Measurements from ENCODE around the gene SYT14. TPM values are rescaled to one million over a fixed set of nuclear protein-coding genes. Genes with fewer than 3 reads are reported as not detected.
"Not testable (repeated sequence)": the region's sequence is repeated elsewhere in the genome, so short reads cannot be mapped to it uniquely, and the experiment has no call there.

Gene SYT14
- total RNA-seq, 1 donor from 2014 or later, result not detected

GRCh38 chr1:210085359-210085758 is 147.3 kb downstream of the SYT14 start:
- no peak for DNase-seq
- ATAC-seq (ENCODE audit: poor library complexity), result no peak
- intact Hi-C loops (cut with DNase I), result no loop called here

GRCh38 chr1:210087058-210087457 is 149.0 kb downstream of the SYT14 start:
- intact Hi-C loops (cut with DNase I), result no loop called here
- no peak for ATAC-seq (ENCODE audit: poor library complexity)
- DNase-seq, result no peak

GRCh38 chr1:210089855-210090254 is 151.8 kb downstream of the SYT14 start:
- no peak for ATAC-seq (ENCODE audit: poor library complexity)
- no peak for DNase-seq
- intact Hi-C loops (cut with DNase I), result no loop called here

- intact Hi-C loops (cut with DNase I), result no loop called here
- DNase-seq, result no peak
- ATAC-seq (ENCODE audit: poor library complexity), result no peak
Observed at GRCh38 chr1:210092366-210092765, 154.3 kb downstream of the SYT14 start.

GRCh38 chr1:210093461-210093860 is 155.4 kb downstream of the SYT14 start:
- intact Hi-C loops (cut with DNase I), result no loop called here
- no peak for ATAC-seq (ENCODE audit: poor library complexity)
- no peak for DNase-seq

- DNase-seq (no peak), ATAC-seq (ENCODE audit: poor library complexity) (no peak)
- intact Hi-C loops (cut with DNase I), result no loop called here
Observed at GRCh38 chr1:210098356-210098755, 160.3 kb downstream of the SYT14 start.

GRCh38 chr1:210099921-210100320 is 161.9 kb downstream of the SYT14 start:
- intact Hi-C loops (cut with DNase I), result no loop called here
- ATAC-seq (ENCODE audit: poor library complexity) (no peak), DNase-seq (no peak)

GRCh38 chr1:210104103-210104502 is 166.1 kb downstream of the SYT14 start:
- ATAC-seq (ENCODE audit: poor library complexity), result no peak
- no peak for DNase-seq

GRCh38 chr1:210112906-210113305 is 174.9 kb downstream of the SYT14 start:
- intact Hi-C loops (cut with DNase I); ATAC-seq (ENCODE audit: poor library complexity); DNase-seq: not testable (repeated sequence)

More at GRCh38 chr1:210104103-210104502, 166.1 kb downstream of the SYT14 start:
- intact Hi-C loops (cut with DNase I), result no loop called here

- intact Hi-C loops (cut with DNase I), result no loop called here
- DNase-seq, result no peak
Observed at GRCh38 chr1:210117198-210117597, 179.2 kb downstream of the SYT14 start.

GRCh38 chr1:210117681-210118170 is 179.7 kb downstream of the SYT14 start:
- no peak for DNase-seq
- no peak for ATAC-seq (ENCODE audit: poor library complexity)
- intact Hi-C loops (cut with DNase I), result no loop called here

More at GRCh38 chr1:210117198-210117597, 179.2 kb downstream of the SYT14 start:
- ATAC-seq (ENCODE audit: poor library complexity), result no peak

- DNase-seq (no peak), ATAC-seq (ENCODE audit: poor library complexity) (no peak)
- intact Hi-C loops (cut with DNase I), result no loop called here
Observed at GRCh38 chr1:210123383-210123782, 185.4 kb downstream of the SYT14 start.

GRCh38 chr1:210123924-210124589 is 186.0 kb downstream of the SYT14 start:
- DNase-seq (no peak), ATAC-seq (ENCODE audit: poor library complexity) (no peak)
- intact Hi-C loops (cut with DNase I), result no loop called here

- intact Hi-C loops (cut with DNase I), result no loop called here
Observed at GRCh38 chr1:210124736-210125135, 186.7 kb downstream of the SYT14 start.

GRCh38 chr1:210125143-210125542 is 187.1 kb downstream of the SYT14 start:
- intact Hi-C loops (cut with DNase I), result no loop called here
- DNase-seq (no peak), ATAC-seq (ENCODE audit: poor library complexity) (no peak)

More at GRCh38 chr1:210124736-210125135, 186.7 kb downstream of the SYT14 start:
- no peak for ATAC-seq (ENCODE audit: poor library complexity)
- DNase-seq, result no peak

- intact Hi-C loops (cut with DNase I), result no loop called here
- DNase-seq, result no peak
- ATAC-seq (ENCODE audit: poor library complexity), result no peak
Observed at GRCh38 chr1:210129092-210129491, 191.1 kb downstream of the SYT14 start.

- ATAC-seq (ENCODE audit: poor library complexity) (no peak), DNase-seq (no peak)
- intact Hi-C loops (cut with DNase I), result no loop called here
Observed at GRCh38 chr1:210129759-210130158, 191.7 kb downstream of the SYT14 start.

- DNase-seq (no peak), ATAC-seq (ENCODE audit: poor library complexity) (no peak)
- intact Hi-C loops (cut with DNase I), result no loop called here
Observed at GRCh38 chr1:210132582-210132981, 194.6 kb downstream of the SYT14 start.

- ATAC-seq (ENCODE audit: poor library complexity) (peak; percentile 43), DNase-seq (peak; percentile 85)
- intact Hi-C loops (cut with DNase I), result loop anchor here (2.0 to 5.0 kb wide), 2 partner anchors 167 to 259 kb away; no protein-coding TSS in a partner anchor
Observed at GRCh38 chr1:210143465-210144062, 205.5 kb downstream of the SYT14 start.

- ATAC-seq (ENCODE audit: poor library complexity) (no peak), DNase-seq (no peak)
- intact Hi-C loops (cut with DNase I), result loop anchor here (5.0 kb wide), 1 partner anchor 258 kb away; no protein-coding TSS in a partner anchor
Observed at GRCh38 chr1:210144736-210145135, 206.7 kb downstream of the SYT14 start.

Data from Right ventricle myocardium superior (tissue), 1 donor.